Osteoblast (primary cell): ENCODE measurements around the gene IGF1R. TPM values are rescaled to one million over a fixed set of nuclear protein-coding genes. Genes with fewer than 3 reads are reported as not detected.

Experiments used
- DNase-seq: peaks from one replicate; pipeline ENCODE4 v3.0.0; 2011; ENCODE audit warnings: low spot score, mixed read lengths; ENCODE audit not compliant: insufficient read length; ENCODE audit errors: missing footprints
- H2AFZ ChIP-seq: 2 replicates; pipeline ENCODE4 v1.6.0; 2011; ENCODE audit warnings: mild to moderate bottlenecking, low read length
- H3K27ac ChIP-seq: 2 replicates; pipeline ENCODE4 v1.5.1; 2011; ENCODE audit warnings: mild to moderate bottlenecking, low read depth, low read length, moderate library complexity
- H3K27me3 ChIP-seq: 2 replicates; pipeline ENCODE4 v1.6.0; 2012; ENCODE audit warnings: mild to moderate bottlenecking, control low read depth, inconsistent platforms, low read length, moderate library complexity; ENCODE audit not compliant: insufficient read depth
- H3K36me3 ChIP-seq: 2 replicates; pipeline ENCODE4 v1.5.1; 2011; ENCODE audit warnings: mild to moderate bottlenecking, low read length, control low read depth, moderate library complexity; ENCODE audit not compliant: insufficient read depth
- H3K4me1 ChIP-seq: 2 replicates; pipeline ENCODE4 v1.5.1; 2011; ENCODE audit warnings: mild to moderate bottlenecking, low read length, control low read depth, moderate library complexity; ENCODE audit not compliant: insufficient read depth
- H3K4me2 ChIP-seq: 2 replicates; pipeline ENCODE4 v1.6.0; 2011; ENCODE audit warnings: mild to moderate bottlenecking, low read length; ENCODE audit not compliant: insufficient read depth
- H3K4me3 ChIP-seq: fragments of 200-600 bp; sonication (generic); 3 replicates; pipeline ENCODE4 v1.5.1; 2012; ENCODE audit warnings: mild to moderate bottlenecking, low read length, inconsistent platforms; ENCODE audit not compliant: insufficient read depth
- H3K79me2 ChIP-seq: 2 replicates; pipeline ENCODE4 v1.6.0; 2012; ENCODE audit warnings: mild to moderate bottlenecking, low read length, control low read depth, inconsistent platforms; ENCODE audit not compliant: insufficient read depth
- H3K9me3 ChIP-seq: 2 replicates; pipeline ENCODE4 v1.5.1; 2011; ENCODE audit warnings: low read depth, low read length, control low read depth
- H4K20me1 ChIP-seq: 2 replicates; pipeline ENCODE4 v1.6.0; 2012; ENCODE audit warnings: mild to moderate bottlenecking, low read length, control low read depth; ENCODE audit not compliant: insufficient read depth
- total RNA-seq: library from RNA; depleted of rRNA; stranded (reverse); fragments of >200 nt; gene quantifications from 2 replicates; pipeline ENCODE4 v1.2.3, GENCODE V29; 2012
- TF ChIP-seq, protein P1 (sequence below): IDR thresholded peaks from 2 replicates; pipeline ENCODE4 v1.5.1; 2011; ENCODE audit warnings: mild to moderate bottlenecking, low read depth, low read length, moderate library complexity; ENCODE audit errors: extremely low read depth

Gene IGF1R
- total RNA-seq, 1 donor: 18.8 TPM

DNA sequence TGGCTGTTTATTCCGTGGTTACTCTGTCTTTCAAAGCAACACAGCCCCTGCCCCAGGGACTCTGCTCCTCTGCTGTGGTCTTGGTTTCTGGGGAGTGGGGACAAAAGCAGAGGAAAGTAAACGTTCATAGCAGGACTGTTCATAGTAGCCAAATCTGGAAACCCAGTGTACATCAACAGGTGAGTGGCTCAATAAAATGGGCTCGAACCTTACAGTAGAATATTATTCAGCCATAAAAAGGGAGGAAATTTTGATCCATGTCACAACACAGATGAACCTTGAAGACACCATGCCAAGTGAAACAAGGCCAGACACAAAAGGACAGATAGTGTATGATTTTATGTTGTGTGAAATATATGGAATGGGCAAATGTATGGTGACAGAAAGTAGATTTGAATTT lies 269.1 kb downstream of the IGF1R start:
- peaks cover 43% of the 10 kb centered on the region for H3K36me3 ChIP-seq
- DNase-seq: no peak
- no peak overlapping the region for H2AFZ ChIP-seq
- TF ChIP-seq, protein P1, sequence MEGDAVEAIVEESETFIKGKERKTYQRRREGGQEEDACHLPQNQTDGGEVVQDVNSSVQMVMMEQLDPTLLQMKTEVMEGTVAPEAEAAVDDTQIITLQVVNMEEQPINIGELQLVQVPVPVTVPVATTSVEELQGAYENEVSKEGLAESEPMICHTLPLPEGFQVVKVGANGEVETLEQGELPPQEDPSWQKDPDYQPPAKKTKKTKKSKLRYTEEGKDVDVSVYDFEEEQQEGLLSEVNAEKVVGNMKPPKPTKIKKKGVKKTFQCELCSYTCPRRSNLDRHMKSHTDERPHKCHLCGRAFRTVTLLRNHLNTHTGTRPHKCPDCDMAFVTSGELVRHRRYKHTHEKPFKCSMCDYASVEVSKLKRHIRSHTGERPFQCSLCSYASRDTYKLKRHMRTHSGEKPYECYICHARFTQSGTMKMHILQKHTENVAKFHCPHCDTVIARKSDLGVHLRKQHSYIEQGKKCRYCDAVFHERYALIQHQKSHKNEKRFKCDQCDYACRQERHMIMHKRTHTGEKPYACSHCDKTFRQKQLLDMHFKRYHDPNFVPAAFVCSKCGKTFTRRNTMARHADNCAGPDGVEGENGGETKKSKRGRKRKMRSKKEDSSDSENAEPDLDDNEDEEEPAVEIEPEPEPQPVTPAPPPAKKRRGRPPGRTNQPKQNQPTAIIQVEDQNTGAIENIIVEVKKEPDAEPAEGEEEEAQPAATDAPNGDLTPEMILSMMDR: no peak
- peaks cover 12% of the 10 kb centered on the region for H3K4me1 ChIP-seq
- H3K4me3 ChIP-seq: no peak overlapping the region
- H3K79me2 ChIP-seq: no peaks in the 10 kb centered on the region
- H3K4me2 ChIP-seq: no peak overlapping the region
- no peaks in the 10 kb centered on the region for H4K20me1 ChIP-seq
- H3K27me3 ChIP-seq: no peaks in the 10 kb centered on the region
- H3K27ac ChIP-seq: no peak overlapping the region
- no peaks in the 10 kb centered on the region for H3K9me3 ChIP-seq

DNA sequence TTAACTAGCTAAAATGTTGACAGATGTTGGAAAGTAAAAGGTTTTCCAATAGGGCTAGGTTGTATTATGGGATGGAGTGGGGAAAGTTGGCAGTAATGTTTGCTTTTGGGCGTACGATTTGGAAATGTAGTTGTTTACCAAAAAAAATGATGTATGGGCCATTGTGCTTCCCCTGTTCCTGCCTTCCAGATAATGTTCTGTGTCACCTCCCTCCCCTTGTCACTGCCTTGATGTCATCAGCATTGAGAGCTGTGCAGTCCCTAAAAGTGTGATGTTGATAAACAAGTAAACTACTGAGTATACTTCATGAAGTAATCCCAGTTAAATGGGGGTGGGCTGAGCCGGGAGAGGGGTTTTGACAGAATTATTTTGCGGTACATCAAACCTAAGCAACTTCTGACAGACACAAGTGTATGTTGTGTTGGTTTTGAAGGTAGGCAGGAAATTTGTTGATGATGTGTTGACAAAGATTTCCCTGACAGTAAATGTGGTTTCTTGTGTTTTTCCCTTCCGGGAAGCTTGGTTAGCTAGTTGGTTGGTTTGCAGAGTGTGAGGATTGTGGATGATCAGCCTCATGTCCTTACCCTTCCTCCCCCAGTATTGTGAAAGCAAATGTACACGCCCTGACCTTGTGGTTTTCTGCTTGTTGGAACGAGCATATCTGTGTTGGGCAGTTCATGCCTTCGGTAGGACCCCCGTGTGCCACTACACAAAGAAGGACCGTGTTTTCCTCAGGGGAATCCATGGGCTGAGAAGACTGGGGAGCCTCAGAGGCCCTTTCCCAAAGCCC lies 271.9 kb downstream of the IGF1R start:
- TF ChIP-seq, protein P1: no peak
- Histone ChIP-seq H3K4me1 (no peaks in the 10 kb centered on the region), H3K27me3 (no peaks in the 10 kb centered on the region), H4K20me1 (no peaks in the 10 kb centered on the region), H3K9me3 (no peaks in the 10 kb centered on the region), H3K79me2 (no peaks in the 10 kb centered on the region), H3K4me2 (no peak overlapping the region), H3K27ac (no peak overlapping the region), H3K4me3 (no peak overlapping the region), H3K36me3 (peaks cover 55% of the 10 kb centered on the region), H2AFZ (no peak overlapping the region)
- no peak for DNase-seq

DNA sequence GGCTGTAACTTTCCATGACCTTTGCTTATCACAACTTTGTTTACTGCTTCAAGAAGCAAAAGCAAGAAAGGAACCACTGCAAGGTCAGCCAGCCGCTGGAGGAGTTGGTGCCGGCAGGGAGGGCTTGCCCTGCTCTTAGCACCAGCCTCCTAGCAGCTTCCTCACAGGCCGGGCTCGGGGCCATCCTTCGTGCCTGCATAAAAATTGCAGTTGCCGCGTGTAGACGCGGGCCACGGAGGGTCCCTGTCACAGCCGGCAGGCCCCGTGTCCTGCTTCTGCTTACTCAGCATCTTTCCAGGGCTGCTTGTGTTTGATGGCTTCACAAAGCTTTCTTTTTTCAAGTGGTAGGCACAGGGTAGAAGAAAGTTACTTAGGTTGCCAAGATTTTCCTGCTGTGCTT lies 274.8 kb downstream of the IGF1R start:
- DNase-seq: no peak
- Histone ChIP-seq H3K4me2 (no peak overlapping the region), H3K27ac (no peak overlapping the region), H3K79me2 (no peaks in the 10 kb centered on the region), H3K4me1 (no peaks in the 10 kb centered on the region), H3K27me3 (no peaks in the 10 kb centered on the region), H3K4me3 (no peak overlapping the region), H2AFZ (no peak overlapping the region), H3K9me3 (no peaks in the 10 kb centered on the region), H3K36me3 (peaks cover 35% of the 10 kb centered on the region), H4K20me1 (no peaks in the 10 kb centered on the region)
- TF ChIP-seq, protein P1: no peak

DNA sequence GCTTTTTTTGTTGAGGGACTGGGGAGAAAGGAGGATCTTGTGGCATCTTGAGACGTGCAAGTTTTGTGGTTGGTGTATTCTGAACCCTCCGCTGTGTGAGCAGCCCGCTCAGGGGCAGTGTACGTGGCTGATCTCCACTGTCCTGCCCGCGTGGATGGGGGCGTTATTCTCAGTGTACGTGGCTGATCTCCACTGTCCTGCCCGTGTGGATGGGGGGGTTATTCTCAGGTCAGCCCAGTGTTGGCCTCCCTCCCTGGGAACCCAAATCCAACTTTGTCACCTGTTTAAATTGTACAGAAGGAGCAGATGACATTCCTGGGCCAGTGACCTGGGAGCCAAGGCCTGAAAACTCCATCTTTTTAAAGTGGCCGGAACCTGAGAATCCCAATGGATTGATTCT lies 275.2 kb downstream of the IGF1R start:
- Histone ChIP-seq H3K4me3 (no peak overlapping the region), H3K79me2 (no peaks in the 10 kb centered on the region), H2AFZ (no peak overlapping the region), H3K4me2 (no peak overlapping the region), H3K4me1 (no peaks in the 10 kb centered on the region), H3K9me3 (no peaks in the 10 kb centered on the region), H3K27ac (no peak overlapping the region), H4K20me1 (no peaks in the 10 kb centered on the region), H3K36me3 (peaks cover 35% of the 10 kb centered on the region), H3K27me3 (no peaks in the 10 kb centered on the region)
- DNase-seq: no peak
- TF ChIP-seq, protein P1: no peak
